K562 (cell line): ENCODE results near the gene CYP4V2. TPM values are rescaled to one million over a fixed set of nuclear protein-coding genes. Genes with fewer than 3 reads are reported as not detected.

Experiments used
- BRCA1 ChIP-seq, 2 experiments: fragments of 450-650 bp in 1 of 2; sonication (generic) in 1 of 2; formaldehyde crosslinking in 1 of 2; IDR thresholded peaks; 2 replicates each; pipeline versions ENCODE4 v1.5.0 to v1.6.1; 2017 to 2020; ENCODE audit warnings: mild to moderate bottlenecking in 1 of 2, missing genetic modification reagents in 1 of 2
- CHAMP1 ChIP-seq: fragments of 450-650 bp; IDR thresholded peaks from 2 replicates; pipeline ENCODE4 v1.6.1; 2016; ENCODE audit warnings: mild to moderate bottlenecking
- EWSR1 ChIP-seq: fragments of 450-650 bp; IDR thresholded peaks from 2 replicates; pipeline ENCODE4 v1.6.1; 2018; ENCODE audit warnings: borderline replicate concordance, mild to moderate bottlenecking, low read depth, moderate library complexity; ENCODE audit not compliant: partially characterized antibody
- IFI16 ChIP-seq: fragments of 250-450 bp; sonication (Bioruptor Pico); IDR thresholded peaks from 2 replicates; pipeline ENCODE4 v2.1.2; 2022; ENCODE audit warnings: mild to moderate bottlenecking, inconsistent platforms
- LEF1 ChIP-seq: fragments of 450-650 bp; IDR thresholded peaks from 2 replicates; pipeline ENCODE4 v1.6.1; 2016; ENCODE audit warnings: mild to moderate bottlenecking
- NBN ChIP-seq: fragments of 450-650 bp; IDR thresholded peaks from 2 replicates; pipeline ENCODE4 v1.6.1; 2016; ENCODE audit warnings: low read depth, mild to moderate bottlenecking
- NONO ChIP-seq, 2 experiments: fragments of 200-400 bp in 1 of 2; fragments of 450-650 bp in 1 of 2; formaldehyde crosslinking in 1 of 2; IDR thresholded peaks; 2 replicates each; pipeline ENCODE4 v1.6.1; 2017; ENCODE audit warnings: low read depth in 2 of 2, mild to moderate bottlenecking in 2 of 2, moderate library complexity in 2 of 2, low read length in 1 of 2
- POLR2B ChIP-seq: fragments of 450-650 bp; IDR thresholded peaks from 2 replicates; pipeline ENCODE4 v1.6.1; 2018; ENCODE audit warnings: low read depth; ENCODE audit not compliant: partially characterized antibody
- POLR3A ChIP-seq: IDR thresholded peaks from 2 replicates; pipeline ENCODE4 v1.6.1; 2011; ENCODE audit warnings: borderline replicate concordance, mild to moderate bottlenecking, moderate library complexity; ENCODE audit not compliant: insufficient read length, insufficient read depth; ENCODE audit errors: extremely low read depth
- PRDM10 ChIP-seq: fragments of 450-650 bp; IDR thresholded peaks from 2 replicates; pipeline ENCODE4 v1.6.1; 2018; ENCODE audit not compliant: partially characterized antibody
- RNF219 ChIP-seq: fragments of 250-450 bp; sonication (Bioruptor Pico); IDR thresholded peaks from 2 replicates; pipeline ENCODE4 v1.5.0; 2022; ENCODE audit warnings: mild to moderate bottlenecking
- SETDB1 ChIP-seq: IDR thresholded peaks from one replicate; pipeline ENCODE4 v1.6.1; 2012; ENCODE audit warnings: low read length, control low read depth, inconsistent platforms
- ZNF224 ChIP-seq: sonication (generic); formaldehyde crosslinking; IDR thresholded peaks from 2 replicates; pipeline ENCODE4 v1.8.0; 2022; ENCODE audit warnings: mild to moderate bottlenecking, missing genetic modification reagents
- ZNF780A ChIP-seq: fragments of 250-450 bp; sonication (Bioruptor Pico); IDR thresholded peaks from 2 replicates; pipeline ENCODE4 v1.5.0; 2021; ENCODE audit warnings: mild to moderate bottlenecking
- polyA plus RNA-seq, 8 experiments: library from polyadenylated mRNA; depleted of rRNA in 4 of 8; stranded (reverse) in 5 of 8; unstranded in 3 of 8; fragments of >200 nt; fragmentation: Nextera tagmentation in 2 of 8; fragmentation: Illumina TruSeq in 1 of 8; extraction: Ambion mirVana in 2 of 8; extraction: Trizol in 1 of 8; gene quantifications; 2 replicates each; pipeline versions ENCODE4 v1.2.1 to v1.2.3, GENCODE V29; 2011 to 2014; ENCODE audit warnings: inconsistent platforms in 1 of 8, missing spikeins in 1 of 8
- total RNA-seq, 7 experiments: library from RNA; depleted of rRNA in 6 of 7; stranded (reverse); fragments of >200 nt in 6 of 7; fragmentation: Illumina TruSeq in 2 of 7; extraction: Trizol in 2 of 7; gene quantifications; 2 replicates each; pipeline versions ENCODE4 v1.2.1 to v1.2.3, GENCODE V29; 2011 to 2021; ENCODE audit warnings: low replicate concordance in 1 of 7
- TF ChIP-seq, protein P1 (sequence below): fragments of 450-650 bp; conservative IDR thresholded peaks from 2 replicates; pipeline ENCODE4 v1.6.1; 2016; ENCODE audit warnings: missing genetic modification characterization, low read depth, mild to moderate bottlenecking, control low read depth, missing compliant biosample characterization

CYP4V2 gene
- total and polyA plus RNA-seq, 9 of the 15 experiments (the other 6 are each of a cell fraction or from before 2014, with no cell fraction given) = 1.1 to 8.3 (median 3.9) TPM

- no peak for TF ChIP-seq RNF219 (CRISPR knock-in tag)
- TF ChIP-seq POLR3A = no peak
- TF ChIP-seq, protein P1, sequence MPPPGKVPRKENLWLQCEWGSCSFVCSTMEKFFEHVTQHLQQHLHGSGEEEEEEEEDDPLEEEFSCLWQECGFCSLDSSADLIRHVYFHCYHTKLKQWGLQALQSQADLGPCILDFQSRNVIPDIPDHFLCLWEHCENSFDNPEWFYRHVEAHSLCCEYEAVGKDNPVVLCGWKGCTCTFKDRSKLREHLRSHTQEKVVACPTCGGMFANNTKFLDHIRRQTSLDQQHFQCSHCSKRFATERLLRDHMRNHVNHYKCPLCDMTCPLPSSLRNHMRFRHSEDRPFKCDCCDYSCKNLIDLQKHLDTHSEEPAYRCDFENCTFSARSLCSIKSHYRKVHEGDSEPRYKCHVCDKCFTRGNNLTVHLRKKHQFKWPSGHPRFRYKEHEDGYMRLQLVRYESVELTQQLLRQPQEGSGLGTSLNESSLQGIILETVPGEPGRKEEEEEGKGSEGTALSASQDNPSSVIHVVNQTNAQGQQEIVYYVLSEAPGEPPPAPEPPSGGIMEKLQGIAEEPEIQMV = no peak
- TF ChIP-seq PRDM10 = no peak
- no peak for TF ChIP-seq BRCA1 (IDR thresholded peaks at IDR 0.05)
- no peak for TF ChIP-seq BRCA1 (CRISPR knock-in tag; IDR thresholded peaks at IDR 0.05)
- peak in 1 of 2 experiments; percentile 80 for TF ChIP-seq NONO (IDR thresholded peaks at IDR 0.05; ENCODE audit: low read depth in 2 of 2, low read length in 1 of 2)
- TF ChIP-seq ZNF780A = no peak
- peak; percentile 71 for TF ChIP-seq POLR2B
- no peak for TF ChIP-seq SETDB1
- peak; percentile 51; the same call in 1 of the 2 replicates for TF ChIP-seq NBN
- no peak for TF ChIP-seq ZNF224
- no peak for TF ChIP-seq LEF1
- TF ChIP-seq EWSR1 = no peak
- peak; percentile 86 for TF ChIP-seq CHAMP1
- TF ChIP-seq IFI16 (CRISPR knock-in tag) = no peak
Observed at GRCh38 chr4:186191200-186192065, at the start of gene CYP4V2 (continued).
